HG03060 (cell line): ENCODE measurements around the gene TRHDE.

Experiments
- ATAC-seq: cut with Tn5 transposase; IDR thresholded peaks from one replicate; pipeline ENCODE4 v1.9.1; 2021; ENCODE audit warnings: low read depth, moderate number of reproducible peaks; ENCODE audit not compliant: unreplicated experiment

The TRHDE gene

DNA sequence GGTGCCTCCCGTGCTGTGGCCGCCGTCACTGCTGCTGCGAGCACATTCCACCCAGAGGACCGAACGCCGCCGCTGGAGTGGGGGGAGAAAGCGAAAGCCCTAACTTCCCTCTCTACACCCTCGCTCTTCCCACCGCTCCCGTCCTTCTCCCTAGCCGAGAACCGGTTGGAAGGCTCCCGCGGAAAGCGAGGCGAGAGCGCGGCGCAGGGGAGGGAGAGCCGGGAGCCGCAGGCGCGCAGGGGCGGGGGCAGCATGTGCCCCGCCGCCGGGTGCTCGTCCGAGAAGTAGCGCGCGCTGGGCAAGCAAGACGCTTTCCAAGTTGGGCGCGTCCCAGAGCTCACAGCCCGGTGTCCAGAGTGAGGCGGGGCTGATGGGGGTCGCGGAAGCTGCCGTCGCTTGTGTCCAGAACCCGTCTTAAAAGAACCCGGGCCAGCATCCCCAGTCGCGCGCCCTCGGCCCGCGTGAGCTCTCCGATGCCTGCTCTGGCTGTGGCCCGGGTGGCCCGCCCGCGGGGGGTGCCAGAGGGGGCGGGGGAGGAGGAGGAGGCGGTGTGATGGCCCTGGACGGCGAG, at the start of gene TRHDE:
TRHDE (plus strand) TSS at position 280 of the 571 bp plus-strand sequence; CDS start at position 554, 274 bp downstream.
- no peak for ATAC-seq

- no peak for ATAC-seq
Measured at GRCh38 chr12:72226510-72226909, 45.7 kb upstream of the TRHDE start.

- no peak for ATAC-seq
Measured at GRCh38 chr12:72228424-72228823, 43.7 kb upstream of the TRHDE start.

DNA sequence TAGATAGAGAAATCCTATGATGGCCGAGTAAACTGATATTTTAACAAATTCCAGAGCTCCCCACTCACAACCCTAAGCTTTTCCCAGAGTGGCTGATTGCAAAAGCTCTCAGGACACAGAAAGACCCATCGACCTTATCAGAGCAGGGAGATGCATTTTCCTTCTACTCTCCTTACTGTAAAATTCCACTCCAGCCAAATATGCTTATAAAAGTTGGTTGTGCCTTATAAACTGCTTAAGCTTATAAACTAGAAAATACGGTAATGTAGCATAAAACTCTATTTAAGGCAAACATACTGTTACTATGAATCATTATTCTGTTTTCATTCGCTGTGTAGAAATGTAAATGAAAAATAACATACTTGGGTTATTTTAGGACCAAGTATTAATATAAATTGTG, 41.6 kb upstream of the TRHDE start:
- ATAC-seq: no peak

DNA sequence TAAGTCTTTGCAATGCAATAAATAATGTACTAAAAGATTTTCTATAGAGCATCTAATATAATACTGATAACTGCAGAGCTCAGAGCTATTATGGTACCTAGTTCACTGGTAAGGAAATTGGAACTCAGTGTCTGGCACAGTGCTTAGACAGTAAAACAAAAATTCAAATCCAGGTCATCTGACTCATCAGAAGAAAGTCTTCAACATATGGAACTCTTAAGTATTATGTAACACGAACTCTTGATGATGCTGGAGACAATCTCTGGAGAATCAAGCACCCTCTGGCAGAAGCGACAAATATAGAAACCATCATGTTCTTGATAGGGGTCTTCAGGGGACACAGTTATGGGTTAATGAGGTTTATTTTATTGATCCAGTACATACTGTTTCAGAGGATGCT, 37.3 kb upstream of the TRHDE start:
- ATAC-seq: no peak

DNA sequence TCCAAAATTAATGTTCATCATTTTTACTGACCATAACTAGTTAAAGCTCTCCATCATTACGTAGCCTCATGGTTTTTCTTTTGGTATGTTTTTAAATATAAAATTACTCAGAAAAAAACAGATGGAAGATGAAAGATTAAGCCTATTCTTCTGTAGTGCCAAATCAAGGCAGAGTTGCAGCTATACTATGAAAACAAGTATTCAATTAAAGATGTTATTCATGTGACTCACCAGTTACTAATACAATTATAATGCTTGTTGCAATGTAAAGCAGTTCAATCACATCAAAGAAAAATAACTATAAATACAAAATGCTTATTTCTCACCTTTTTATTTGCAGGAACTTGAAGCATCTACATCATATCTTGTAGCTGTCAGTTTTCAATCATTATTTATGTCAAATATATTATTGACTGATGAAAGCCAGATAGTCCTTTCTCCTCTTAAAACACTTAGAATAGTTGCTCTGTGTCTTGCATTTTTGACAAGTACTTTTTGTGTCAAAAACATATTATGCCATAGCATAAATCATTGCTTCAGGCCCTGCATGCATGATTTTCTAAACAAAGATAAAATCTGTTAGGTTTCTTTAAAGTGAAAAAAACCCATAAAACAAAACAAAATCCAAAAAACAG, 36.0 kb upstream of the TRHDE start:
- ATAC-seq: no peak

- ATAC-seq: no peak
Measured at GRCh38 chr12:72241552-72241951, 30.6 kb upstream of the TRHDE start.

DNA sequence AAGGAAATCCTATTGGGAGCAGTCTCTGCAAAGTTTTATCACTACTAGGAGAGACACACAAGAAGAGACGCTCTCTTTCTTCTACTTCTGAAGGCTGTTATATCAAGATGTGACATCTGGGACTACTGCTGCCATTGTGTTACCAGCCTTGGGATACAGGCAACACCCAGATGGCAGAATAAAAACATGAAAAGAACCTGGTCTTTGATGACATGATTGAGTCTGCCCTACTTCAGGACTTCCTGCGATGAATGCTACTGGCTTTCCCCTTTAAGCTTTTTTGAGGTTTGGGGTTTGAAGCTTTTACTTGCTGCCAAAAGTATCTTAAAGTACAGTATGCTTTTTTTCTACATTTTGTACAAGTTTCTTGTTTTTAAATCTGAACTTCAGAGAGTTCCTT, 29.2 kb upstream of the TRHDE start:
- no peak for ATAC-seq

- ATAC-seq: no peak
Measured at GRCh38 chr12:72246370-72246769, 25.8 kb upstream of the TRHDE start.

DNA sequence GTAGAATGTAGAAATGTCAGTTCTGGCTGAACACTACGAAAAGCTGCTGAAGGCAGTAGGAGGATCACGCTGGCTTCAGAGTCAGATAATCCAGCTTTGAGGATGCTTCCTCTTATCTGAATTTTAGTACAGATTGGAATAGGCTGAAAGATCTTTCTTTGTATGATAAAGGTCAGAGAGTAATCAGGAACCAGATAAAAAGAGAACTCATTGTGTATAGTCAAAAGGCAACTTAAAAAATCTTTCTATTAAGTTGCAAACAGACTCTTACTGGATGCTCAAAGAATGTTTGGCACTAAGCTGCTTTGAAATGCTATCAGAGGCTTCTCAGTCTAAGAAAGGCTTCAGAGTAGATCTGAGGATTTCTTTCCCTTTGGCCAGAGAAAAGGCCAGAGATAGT, 21.8 kb upstream of the TRHDE start:
- ATAC-seq: no peak

DNA sequence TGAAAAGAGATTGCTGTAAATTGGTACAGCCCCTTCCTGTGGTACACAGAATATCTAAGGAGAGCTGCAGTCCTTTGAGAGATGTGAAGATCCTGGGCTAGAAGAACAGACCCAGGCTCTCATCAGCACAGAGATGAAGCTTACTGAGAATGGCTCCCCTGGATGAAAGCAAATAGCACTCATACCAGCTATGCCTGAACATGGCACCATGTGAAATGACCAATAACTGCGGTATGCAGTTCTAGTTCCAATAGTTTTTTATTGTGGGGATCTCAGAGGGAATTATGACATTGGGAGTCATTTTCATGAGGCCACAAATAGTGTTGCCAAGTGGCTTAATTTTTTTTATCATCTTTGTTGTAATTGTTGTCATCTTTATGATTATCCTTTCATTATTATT, 15.4 kb upstream of the TRHDE start:
- ATAC-seq: no peak

DNA sequence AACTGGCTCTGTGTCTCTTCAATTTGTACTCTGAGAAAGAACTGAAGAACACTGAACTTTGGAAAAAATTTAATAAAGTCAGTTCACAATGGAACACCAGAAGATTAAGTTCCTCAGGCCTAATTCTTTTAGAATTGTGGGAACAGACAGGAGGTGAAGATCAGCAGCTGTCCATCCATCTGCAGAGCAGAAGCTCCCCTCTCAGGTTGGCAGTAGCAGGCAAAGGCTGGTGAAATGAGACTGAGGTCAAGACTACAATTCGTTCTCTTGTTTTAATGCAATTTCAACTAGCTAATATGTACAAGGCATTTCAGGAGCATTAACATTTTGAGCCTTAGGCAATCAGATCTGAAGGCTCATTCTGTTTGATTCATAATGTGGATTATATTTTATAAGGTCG, 10.3 kb upstream of the TRHDE start:
- ATAC-seq: no peak

DNA sequence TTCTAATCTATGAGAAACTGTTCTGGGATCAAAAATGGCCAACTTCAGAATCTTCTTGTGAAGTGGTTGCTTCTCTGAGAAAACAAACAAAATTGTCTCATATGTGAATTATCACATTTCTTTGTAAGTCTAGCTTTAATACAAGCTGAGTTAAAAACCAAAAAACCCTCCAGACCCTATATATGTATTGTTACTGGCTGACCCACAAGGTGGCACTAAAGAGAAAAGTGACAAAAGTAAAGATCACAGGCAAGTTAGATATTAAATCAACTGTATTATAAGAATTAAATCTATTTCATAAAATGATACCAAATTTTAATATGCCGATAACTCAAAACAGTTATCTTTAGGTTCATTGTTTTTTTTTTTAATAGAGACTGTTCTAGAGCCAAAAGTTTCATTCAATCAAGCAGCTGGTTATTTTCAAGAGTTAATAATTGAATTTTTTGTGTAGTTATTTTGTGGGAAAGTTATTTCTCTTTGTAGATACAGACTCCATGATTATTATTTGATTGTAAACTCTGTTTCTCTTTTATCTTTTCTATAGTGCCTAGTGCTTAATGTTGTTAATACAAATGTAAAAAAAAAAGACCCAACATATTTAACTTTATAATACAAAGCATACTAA, 7.5 kb upstream of the TRHDE start:
- ATAC-seq: no peak

DNA sequence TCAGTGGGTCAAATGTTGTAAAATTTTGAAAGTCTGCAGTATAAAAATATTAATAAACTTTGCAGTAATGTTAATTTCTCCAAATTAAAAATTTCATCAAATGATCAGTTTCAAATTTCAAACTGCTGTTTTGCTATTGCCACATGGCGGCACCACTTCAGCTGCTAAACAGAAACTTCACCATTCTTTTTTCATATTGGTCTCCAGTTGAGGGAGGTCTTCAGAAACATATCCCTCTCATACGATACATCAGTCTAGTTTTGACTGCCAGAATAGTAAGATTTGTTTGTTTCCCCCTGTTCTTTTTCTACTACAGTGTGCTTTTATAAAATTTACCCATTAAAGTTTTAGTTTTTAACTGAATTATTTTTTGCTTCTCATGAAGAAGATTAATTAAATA, 4.2 kb upstream of the TRHDE start:
- ATAC-seq: no peak

- no peak for ATAC-seq
Measured at GRCh38 chr12:72268386-72268785, 3.8 kb upstream of the TRHDE start.

GRCh38 chr12:72269491-72269890, 2.7 kb upstream of the TRHDE start:
- no peak for ATAC-seq

DNA sequence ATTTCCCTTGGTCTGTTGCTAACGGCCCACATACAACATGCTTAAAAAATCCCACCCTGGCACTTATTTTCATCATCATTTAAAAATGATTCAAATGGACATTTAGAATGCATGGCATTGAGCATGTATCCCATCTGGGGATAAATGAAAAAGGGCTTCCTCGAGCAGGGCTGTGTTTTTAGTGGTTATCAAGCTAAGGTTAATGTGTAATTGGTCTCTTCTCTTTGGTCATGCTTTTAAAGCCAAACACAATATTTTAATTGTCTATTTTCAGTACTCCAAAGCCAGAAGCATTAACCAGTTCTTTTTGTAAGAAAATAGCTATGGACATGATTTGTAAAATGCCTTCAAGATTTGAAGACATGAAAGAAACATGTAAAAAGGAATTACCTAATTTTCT, 1.9 kb upstream of the TRHDE start:
- no peak for ATAC-seq

- no peak for ATAC-seq
Measured at GRCh38 chr12:72270961-72271360, 1.2 kb upstream of the TRHDE start.

DNA sequence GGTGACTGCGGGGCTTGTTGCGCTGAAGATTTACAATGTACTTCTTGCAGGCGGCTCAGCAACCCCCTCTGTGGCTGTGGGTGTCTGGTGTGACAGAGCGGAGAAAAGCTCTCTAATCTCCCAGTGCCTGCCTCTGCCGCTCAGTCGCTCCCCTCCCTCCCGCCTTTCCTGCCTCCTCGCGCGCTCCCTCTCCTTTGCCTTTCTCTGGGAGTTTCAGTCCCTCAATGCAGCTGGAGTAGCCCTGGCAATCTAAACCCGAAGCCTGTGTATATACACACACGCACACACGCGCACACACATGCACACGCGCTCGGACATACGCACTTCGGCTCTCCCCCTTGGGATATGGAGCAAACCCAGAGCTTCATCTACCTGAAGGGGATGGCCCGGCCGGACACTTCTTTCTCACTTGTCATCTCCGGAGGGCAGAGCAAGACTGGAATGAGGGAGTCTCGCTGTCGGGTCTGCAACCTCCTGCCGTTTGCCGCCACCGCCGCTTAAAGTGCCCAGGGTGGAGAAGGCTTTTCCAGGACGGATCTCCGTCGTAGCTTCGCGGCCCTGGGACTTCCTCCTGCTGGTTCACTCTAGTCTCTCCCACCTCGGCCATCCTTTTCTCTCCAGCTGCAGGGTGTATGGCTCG, 599 bp upstream of the TRHDE start:
- no peak for ATAC-seq

DNA sequence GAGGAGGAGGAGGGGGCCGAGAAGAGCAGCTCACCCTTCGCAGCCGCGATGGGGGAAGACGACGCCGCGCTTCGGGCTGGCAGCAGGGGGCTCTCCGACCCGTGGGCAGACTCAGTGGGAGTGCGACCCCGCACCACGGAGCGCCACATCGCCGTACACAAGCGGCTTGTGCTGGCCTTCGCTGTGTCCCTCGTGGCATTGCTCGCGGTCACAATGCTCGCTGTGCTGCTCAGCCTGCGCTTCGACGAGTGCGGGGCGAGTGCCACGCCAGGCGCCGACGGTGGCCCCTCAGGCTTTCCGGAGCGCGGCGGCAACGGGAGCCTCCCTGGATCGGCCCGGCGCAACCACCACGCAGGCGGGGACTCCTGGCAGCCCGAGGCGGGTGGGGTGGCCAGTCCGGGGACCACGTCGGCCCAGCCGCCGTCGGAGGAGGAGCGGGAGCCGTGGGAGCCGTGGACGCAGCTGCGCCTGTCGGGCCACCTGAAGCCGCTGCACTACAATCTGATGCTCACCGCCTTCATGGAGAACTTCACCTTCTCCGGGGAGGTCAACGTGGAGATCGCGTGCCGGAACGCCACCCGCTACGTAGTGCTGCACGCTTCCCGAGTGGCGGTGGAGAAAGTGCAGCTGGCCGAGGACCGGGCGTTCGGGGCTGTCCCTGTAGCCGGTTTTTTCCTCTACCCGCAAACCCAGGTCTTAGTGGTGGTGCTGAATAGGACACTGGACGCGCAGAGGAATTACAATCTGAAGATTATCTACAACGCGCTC, 745 bp downstream of the TRHDE start:
- ATAC-seq: no peak

- no peak for ATAC-seq
Measured at GRCh38 chr12:72273499-72273837, 1.3 kb downstream of the TRHDE start.
